AG09309 (cell line): ENCODE results near the gene ALOX15B.

Experiments used
- DNase-seq: peaks from one replicate; pipeline ENCODE4 v3.0.0-alpha.2; 2010; ENCODE audit warnings: low read depth
- H3K4me3 ChIP-seq: 2 replicates; pipeline ENCODE4 v1.5.1; 2011; ENCODE audit warnings: mild to moderate bottlenecking, low read depth, low read length, moderate library complexity; ENCODE audit not compliant: control insufficient read depth
- CTCF ChIP-seq: IDR thresholded peaks from 2 replicates; pipeline ENCODE4 v1.5.1; 2011; ENCODE audit warnings: mild to moderate bottlenecking, low read depth, low read length, inconsistent platforms; ENCODE audit not compliant: insufficient read depth, control insufficient read depth; ENCODE audit errors: missing control alignments

Gene ALOX15B

DNA sequence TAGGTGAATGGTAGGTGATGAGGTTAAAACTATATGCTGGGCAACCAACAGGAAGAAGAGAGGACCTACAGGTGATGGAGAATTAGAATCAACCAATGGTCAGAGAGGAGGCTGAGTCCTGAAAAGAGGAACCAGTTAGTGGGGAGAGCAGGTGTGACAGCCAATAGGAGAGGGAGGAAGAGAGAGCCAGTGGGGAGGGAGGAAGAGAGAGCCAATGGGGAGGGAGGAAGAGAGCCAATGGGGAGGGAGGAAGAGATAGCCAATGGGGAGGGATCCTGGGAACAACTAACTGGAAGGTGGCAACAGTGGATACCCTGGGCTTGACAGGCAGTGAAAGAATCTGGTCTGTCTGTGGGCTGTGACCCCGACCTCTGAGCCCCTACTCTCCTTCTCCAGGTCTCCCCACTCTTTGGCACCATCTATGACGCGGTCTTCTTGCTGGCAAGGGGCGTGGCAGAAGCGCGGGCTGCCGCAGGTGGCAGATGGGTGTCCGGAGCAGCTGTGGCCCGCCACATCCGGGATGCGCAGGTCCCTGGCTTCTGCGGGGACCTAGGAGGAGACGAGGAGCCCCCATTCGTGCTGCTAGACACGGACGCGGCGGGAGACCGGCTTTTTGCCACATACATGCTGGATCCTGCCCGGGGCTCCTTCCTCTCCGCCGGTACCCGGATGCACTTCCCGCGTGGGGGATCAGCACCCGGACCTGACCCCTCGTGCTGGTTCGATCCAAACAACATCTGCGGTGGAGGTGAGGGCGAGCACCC lies 32.7 kb upstream of the ALOX15B start:
- TF ChIP-seq CTCF, result no peak
- no peak overlapping the region for H3K4me3 ChIP-seq
- DNase-seq, result no peak

DNA sequence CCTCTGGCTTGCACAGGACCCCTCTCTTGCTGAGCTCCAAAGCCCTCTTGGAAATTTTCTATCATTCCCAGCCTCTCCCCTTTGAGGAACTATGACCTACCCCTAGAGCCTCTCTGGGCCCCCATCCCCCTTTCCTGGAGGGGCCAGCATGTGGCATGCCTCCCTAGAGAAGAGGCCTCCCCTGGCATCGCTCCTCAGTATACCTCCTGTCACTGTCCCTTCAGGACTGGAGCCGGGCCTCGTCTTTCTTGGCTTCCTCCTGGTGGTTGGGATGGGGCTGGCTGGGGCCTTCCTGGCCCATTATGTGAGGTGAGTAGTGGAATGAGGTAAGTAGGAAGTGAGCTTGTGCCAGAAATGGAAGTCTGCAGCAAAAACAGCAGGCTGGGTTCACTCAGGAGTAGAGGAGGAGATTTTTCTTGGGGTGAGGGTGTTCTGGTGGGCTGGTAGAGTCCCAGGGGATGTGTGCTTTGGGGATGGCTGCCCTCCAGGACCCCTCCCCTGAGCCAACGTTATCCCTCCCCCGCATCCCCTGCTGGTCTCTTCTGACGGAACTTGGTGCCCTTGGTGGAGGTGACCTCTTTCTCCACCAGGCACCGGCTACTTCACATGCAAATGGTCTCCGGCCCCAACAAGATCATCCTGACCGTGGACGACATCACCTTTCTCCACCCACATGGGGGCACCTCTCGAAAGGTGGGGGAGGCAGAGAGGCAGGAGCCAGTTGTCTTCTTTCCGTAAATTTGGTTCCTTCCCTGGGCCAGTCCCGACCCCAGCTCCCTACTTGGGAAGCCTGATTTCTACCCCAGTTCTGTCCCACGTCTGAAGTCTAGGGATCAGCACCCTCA lies 31.8 kb upstream of the ALOX15B start:
- no peak for DNase-seq
- no peak for TF ChIP-seq CTCF
- no peak overlapping the region for H3K4me3 ChIP-seq

DNA sequence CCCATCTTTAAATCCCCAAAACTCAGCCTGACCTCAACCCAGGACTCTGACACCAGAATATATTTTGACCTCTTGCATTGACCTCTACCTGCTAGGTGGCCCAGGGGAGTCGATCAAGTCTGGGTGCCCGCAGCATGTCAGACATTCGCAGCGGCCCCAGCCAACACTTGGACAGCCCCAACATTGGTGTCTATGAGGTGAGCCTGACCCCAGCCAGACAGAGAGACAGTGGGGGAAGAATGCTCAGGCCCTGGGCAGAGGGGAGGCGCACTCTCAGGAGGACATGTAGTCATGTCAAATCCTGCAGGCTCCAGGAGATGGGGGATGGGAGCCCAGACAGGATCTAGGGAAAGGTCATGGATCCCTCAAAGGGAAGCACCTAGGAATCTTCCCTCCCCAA lies 31.0 kb upstream of the ALOX15B start:
- H3K4me3 ChIP-seq, result no peak overlapping the region
- DNase-seq, result no peak
- no peak for TF ChIP-seq CTCF

DNA sequence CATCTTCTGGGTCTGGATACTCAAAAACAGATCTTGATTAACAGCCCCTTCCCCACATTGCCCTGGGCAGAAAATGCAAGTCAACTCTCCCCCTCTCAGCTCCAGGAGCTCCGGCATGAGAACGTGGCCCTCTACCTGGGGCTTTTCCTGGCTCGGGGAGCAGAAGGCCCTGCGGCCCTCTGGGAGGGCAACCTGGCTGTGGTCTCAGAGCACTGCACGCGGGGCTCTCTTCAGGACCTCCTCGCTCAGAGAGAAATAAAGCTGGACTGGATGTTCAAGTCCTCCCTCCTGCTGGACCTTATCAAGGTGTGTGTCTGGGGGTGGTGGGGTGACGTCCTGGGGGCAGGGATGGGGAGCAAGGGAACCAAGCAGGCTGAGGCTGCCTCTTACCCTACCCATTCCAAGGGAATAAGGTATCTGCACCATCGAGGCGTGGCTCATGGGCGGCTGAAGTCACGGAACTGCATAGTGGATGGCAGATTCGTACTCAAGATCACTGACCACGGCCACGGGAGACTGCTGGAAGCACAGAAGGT lies 26.7 kb upstream of the ALOX15B start:
- no peak for DNase-seq
- TF ChIP-seq CTCF, result no peak
- no peak overlapping the region for H3K4me3 ChIP-seq

DNA sequence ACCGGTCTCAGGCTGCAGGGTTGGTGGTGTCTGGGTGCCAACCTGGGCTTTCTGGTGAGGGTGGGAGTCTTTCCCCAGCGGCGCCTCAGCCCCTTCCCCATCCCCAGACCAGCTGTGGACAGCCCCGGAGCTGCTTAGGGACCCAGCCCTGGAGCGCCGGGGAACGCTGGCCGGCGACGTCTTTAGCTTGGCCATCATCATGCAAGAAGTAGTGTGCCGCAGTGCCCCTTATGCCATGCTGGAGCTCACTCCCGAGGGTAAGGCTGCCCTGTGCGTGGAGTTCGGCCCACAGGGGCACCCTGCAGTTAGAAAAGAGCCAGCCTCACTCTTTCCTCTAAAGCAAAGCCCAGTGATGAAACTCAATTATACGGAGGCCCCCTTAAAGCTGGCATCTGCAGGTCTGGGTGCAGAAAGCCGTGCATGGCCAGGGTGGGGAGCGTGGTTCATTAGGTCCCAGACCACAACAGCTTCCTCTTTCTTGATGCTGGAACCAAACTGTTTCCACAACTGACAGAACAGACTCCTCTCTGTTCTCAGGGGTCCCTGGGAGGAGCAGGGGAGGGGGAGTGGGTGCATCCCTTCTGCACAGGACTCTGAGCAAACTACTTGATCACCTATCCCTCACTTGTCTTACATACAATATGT lies 25.7 kb upstream of the ALOX15B start:
- no peak for DNase-seq
- no peak for TF ChIP-seq CTCF
- H3K4me3 ChIP-seq, result no peak overlapping the region

DNA sequence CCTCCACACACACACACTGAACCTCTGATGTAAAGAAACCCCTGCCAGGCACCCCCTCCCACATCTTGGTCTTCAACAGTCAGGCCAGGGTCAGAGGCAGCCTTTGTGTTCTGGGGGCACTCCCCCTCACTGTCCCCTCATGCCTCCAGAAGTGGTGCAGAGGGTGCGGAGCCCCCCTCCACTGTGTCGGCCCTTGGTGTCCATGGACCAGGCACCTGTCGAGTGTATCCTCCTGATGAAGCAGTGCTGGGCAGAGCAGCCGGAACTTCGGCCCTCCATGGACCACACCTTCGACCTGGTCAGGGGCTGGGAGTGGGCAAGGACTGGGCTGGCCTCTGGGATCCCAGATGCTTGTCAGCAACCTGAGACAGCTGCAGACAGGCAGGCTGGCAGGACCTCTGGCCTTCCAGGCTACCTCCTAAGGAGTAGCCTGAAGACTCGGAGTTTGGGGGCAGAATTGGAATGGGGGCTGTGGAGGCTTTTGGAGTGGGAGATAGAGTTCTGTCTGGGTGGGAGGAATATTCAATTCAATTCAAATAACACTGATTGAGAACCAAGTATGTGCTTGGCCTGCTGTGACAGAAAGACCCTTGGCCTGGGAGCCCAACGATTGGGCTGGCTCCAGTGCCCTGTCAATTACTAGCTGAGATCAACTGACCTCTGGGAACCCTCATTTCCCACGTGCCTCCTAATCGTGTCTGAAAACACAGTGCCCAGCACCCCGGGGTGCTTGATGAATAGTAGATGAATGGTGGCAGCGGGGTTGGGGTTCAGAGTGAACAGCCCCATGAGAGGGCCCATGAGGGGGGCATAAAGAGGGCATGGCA lies 24.9 kb upstream of the ALOX15B start:
- H3K4me3 ChIP-seq, result no peak overlapping the region
- no peak for TF ChIP-seq CTCF
- no peak for DNase-seq
